NK-92 (cell line): Measurements from ENCODE around the gene DNAJC7.
A peak's percentile ranks its signal among the peaks of the same experiment; 100 is the strongest.

Experiments used
- DNase-seq: peaks from one replicate; lab custom pipeline; 2025; ENCODE audit not compliant: unreplicated experiment; lab: John Stamatoyannopoulos, UW

DNAJC7 gene

DNA sequence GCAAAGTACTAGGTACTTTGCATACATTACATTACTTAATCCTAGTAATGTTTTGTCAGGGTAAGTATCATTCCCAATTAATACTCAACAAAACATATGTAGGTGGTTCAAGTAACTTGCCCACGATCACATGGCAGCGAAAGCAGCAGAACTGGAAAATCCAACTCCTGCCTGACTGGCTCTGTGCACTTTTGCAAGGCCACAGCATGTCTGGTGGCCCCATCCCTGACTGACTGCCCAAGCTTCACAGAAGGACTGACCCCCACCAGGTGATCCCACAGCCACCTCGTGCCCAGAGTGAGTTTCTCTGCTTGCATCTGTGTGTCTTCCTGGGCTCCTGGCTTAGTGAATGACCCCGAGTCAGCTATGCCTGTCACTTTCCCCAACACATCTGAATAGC, 39.2 kb downstream of the DNAJC7 start:
- no peak for DNase-seq

GRCh38 chr17:41976142-41976768, 41.0 kb downstream of the DNAJC7 start:
- DNase-seq = no peak

- no peak for DNase-seq
Measured at GRCh38 chr17:41975099-41976083, 41.8 kb downstream of the DNAJC7 start.

- DNase-seq = no peak
Measured at GRCh38 chr17:41974658-41975057, 42.6 kb downstream of the DNAJC7 start.

GRCh38 chr17:41974031-41974430, 43.2 kb downstream of the DNAJC7 start:
- DNase-seq = no peak

DNA sequence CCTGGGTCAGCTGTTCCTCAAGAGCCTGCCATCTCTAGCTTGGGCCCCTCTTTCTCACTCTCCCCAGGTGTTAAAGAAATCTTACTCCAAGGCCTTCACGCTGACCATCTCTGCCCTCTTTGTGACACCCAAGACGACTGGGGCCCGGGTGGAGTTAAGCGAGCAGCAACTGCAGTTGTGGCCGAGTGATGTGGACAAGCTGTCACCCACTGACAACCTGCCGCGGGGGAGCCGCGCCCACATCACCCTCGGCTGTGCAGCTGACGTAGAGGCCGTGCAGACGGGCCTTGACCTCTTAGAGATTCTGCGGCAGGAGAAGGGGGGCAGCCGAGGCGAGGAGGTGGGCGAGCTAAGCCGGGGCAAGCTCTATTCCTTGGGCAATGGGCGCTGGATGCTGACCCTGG, 43.8 kb downstream of the DNAJC7 start:
- no peak for DNase-seq

GRCh38 chr17:41972571-41973407, 44.5 kb downstream of the DNAJC7 start:
- DNase-seq = no peak

- no peak for DNase-seq
Measured at GRCh38 chr17:41971721-41972523, 45.3 kb downstream of the DNAJC7 start.

GRCh38 chr17:41970901-41971331, 46.3 kb downstream of the DNAJC7 start:
- no peak for DNase-seq

DNA sequence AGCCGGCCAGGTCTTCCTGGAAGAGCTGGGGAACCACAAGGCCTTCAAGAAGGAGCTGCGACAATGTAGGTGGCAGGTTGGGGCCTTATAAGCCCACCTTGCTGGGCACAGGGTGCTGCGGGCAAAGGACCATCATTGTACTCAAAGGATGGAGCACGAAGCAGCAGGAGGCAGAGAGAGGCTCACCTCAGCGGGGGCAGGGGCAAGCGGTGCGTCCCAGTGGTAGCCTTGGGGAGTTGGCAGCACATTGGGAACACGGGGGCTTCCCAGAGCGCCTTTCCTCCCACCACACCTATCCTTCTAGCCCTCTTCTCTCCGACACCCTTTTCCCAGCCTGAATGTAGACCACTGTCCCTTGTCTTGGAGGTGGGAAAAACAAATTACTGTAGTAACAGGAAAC, 48.6 kb downstream of the DNAJC7 start:
- no peak for DNase-seq

GRCh38 chr17:41967921-41968578, 49.2 kb downstream of the DNAJC7 start:
- DNase-seq = no peak

DNA sequence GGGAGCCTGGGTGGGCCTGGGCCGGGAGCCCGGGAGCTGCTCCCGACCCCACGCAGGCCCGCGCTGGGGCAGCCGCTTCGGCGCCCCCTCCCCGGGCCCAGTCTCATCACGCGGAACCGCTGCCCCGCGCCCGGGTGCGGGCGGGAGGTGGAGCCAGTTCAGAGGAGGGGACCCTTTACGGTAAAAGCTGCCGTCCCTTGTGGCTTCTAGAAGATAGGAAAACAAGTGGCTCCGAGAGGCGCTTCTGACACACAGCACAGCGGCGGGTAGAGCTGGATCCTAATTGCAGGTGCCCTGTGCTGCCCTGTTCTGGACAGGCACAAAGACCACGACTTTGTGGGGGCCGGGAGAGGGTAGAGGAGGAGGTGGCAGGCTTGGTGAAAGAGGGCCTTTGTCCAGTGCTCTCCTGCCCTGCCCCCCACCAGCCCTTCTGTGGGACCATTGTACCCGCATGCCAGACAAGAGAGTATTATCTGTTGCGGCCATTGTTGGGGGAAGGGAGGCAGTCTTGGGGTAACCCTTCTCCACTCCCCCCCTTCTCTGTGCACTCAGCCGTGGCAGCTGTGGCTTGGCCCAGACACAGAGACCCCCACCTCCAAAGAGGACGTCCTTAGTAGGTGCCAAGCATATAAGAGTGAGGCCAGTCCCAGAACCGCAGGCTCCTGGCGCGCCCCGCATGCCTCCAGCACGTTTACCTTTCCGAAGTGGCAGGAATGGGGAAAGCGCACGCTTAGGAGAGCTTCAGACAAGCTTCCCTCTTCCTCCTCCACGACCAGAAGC, 49.9 kb downstream of the DNAJC7 start:
- no peak for DNase-seq

- peak; percentile 63 for DNase-seq
Measured at GRCh38 chr17:41966463-41967140, 50.6 kb downstream of the DNAJC7 start, which contains the start of gene CNP. TSS of gene CNP (plus strand) at chr17:41966795. CDS start at chr17:41966885, 90 bp downstream.

GRCh38 chr17:41965694-41966462, 51.4 kb downstream of the DNAJC7 start:
- no peak for DNase-seq

GRCh38 chr17:41962768-41963434, 54.3 kb downstream of the DNAJC7 start:
- DNase-seq = no peak

- no peak for DNase-seq
Measured at GRCh38 chr17:41962111-41962510, 55.1 kb downstream of the DNAJC7 start.
